Measurements from ENCODE around the gene PGM2.

- TF ChIP-seq BCL3 (IDR thresholded peaks at IDR 0.05; ENCODE audit: borderline replicate concordance, insufficient read depth, low read depth, low read length, poor library complexity, severe bottlenecking) (no peak), CTCF (IDR thresholded peaks at IDR 0.05 in 2 of 3, conservative IDR thresholded peaks at IDR 0.05 in 1 of 3; ENCODE audit: control insufficient read depth in 2 of 3, extremely low read depth in 1 of 3, insufficient read depth in 1 of 3, low read depth in 3 of 3, low read length in 3 of 3) (no peak), MXI1 (IDR thresholded peaks at IDR 0.05; ENCODE audit: low read depth, low read length) (no peak), TAF1 (IDR thresholded peaks at IDR 0.05; ENCODE audit: borderline replicate concordance, low read depth, low read length) (no peak), USF1 (IDR thresholded peaks at IDR 0.05; ENCODE audit: borderline replicate concordance, extremely low read length, insufficient read depth, low read depth, low read length) (no peak), RCOR1 (conservative IDR thresholded peaks at IDR 0.05; ENCODE audit: low read depth, low read length) (no peak), JUND (IDR thresholded peaks at IDR 0.05; ENCODE audit: low read depth, low read length) (no peak)
Observed at GRCh38 chr4:37860266-37860665, 33.8 kb downstream of the PGM2 start.
